Pulmonary artery endothelial cell (primary cell): ENCODE results near the gene PMFBP1. TPM values are rescaled to one million over a fixed set of nuclear protein-coding genes. Genes with fewer than 3 reads are reported as not detected.
"Not testable (repeated sequence)": the region's sequence is repeated elsewhere in the genome, so short reads cannot be mapped to it uniquely, and the experiment has no call there.

Experiments used
- DNase-seq: peaks from one replicate; pipeline ENCODE4 v3.0.0-alpha.2; 2011; ENCODE audit warnings: low read depth, low spot score
- total RNA-seq: library from RNA; depleted of rRNA; stranded (reverse); fragments of >200 nt; gene quantifications from 2 replicates; pipeline ENCODE4 v1.2.3, GENCODE V29; 2014

The PMFBP1 gene
- total RNA-seq, 1 donor from 2014 or later: 0.33 TPM

GRCh38 chr16:72108353-72109102 is 63.4 kb downstream of the PMFBP1 start:
- no peak for DNase-seq

GRCh38 chr16:72107371-72107770 is 64.6 kb downstream of the PMFBP1 start:
- no peak for DNase-seq

GRCh38 chr16:72105978-72106377 is 66.0 kb downstream of the PMFBP1 start:
- no peak for DNase-seq

GRCh38 chr16:72104905-72105304 is 67.0 kb downstream of the PMFBP1 start:
- no peak for DNase-seq

GRCh38 chr16:72101195-72101594 is 70.8 kb downstream of the PMFBP1 start:
- DNase-seq: no peak

- DNase-seq: peak; percentile 29
These were observed 72.6 kb downstream of the PMFBP1 start for GRCh38 chr16:72099377-72099818.

- no peak for DNase-seq
These were observed 73.0 kb downstream of the PMFBP1 start for GRCh38 chr16:72098936-72099335.

- no peak for DNase-seq
These were observed 77.7 kb downstream of the PMFBP1 start for GRCh38 chr16:72094266-72094610.

- DNase-seq: peak; percentile 97
These were observed 78.3 kb downstream of the PMFBP1 start, which contains the start of the genes DHX38 and TXNL4B for GRCh38 chr16:72093448-72094265. DHX38 (plus strand) TSS chr16:72093847; CDS start chr16:72096158, 2,311 bp downstream. TXNL4B (minus strand) TSS chr16:72093620; CDS start chr16:72090749, 2,871 bp downstream.

- DNase-seq: peak; percentile 7
These were observed 79.0 kb downstream of the PMFBP1 start for GRCh38 chr16:72092832-72093447.

GRCh38 chr16:72091217-72091616 is 80.7 kb downstream of the PMFBP1 start:
- DNase-seq: no peak

- DNase-seq: no peak
These were observed 87.0 kb downstream of the PMFBP1 start for GRCh38 chr16:72085002-72085401.

- DNase-seq: no peak
These were observed 87.5 kb downstream of the PMFBP1 start for GRCh38 chr16:72084445-72084844.

GRCh38 chr16:72083778-72084404 is 88.1 kb downstream of the PMFBP1 start:
- DNase-seq: no peak

- DNase-seq: not testable (repeated sequence)
These were observed 94.8 kb downstream of the PMFBP1 start for GRCh38 chr16:72076991-72077706.

- not testable (repeated sequence) for DNase-seq
These were observed 96.9 kb downstream of the PMFBP1 start for GRCh38 chr16:72075067-72075466.

- DNase-seq: no peak
These were observed 98.3 kb downstream of the PMFBP1 start for GRCh38 chr16:72073560-72074230.

- peak; percentile 19 for DNase-seq
These were observed 99.2 kb downstream of the PMFBP1 start for GRCh38 chr16:72072514-72073342.
